Osteoblast (primary cell): ENCODE data around the gene C11orf97. TPM values are rescaled to one million over a fixed set of nuclear protein-coding genes. Genes with fewer than 3 reads are reported as not detected.
"Not testable (repeated sequence)": the region's sequence is repeated elsewhere in the genome, so short reads cannot be mapped to it uniquely, and the experiment has no call there.

Source experiments
- DNase-seq: peaks from one replicate; pipeline ENCODE4 v3.0.0; 2011; ENCODE audit warnings: low spot score, mixed read lengths; ENCODE audit not compliant: insufficient read length; ENCODE audit errors: missing footprints
- H2AFZ ChIP-seq: 2 replicates; pipeline ENCODE4 v1.6.0; 2011; ENCODE audit warnings: mild to moderate bottlenecking, low read length
- H3K27ac ChIP-seq: 2 replicates; pipeline ENCODE4 v1.5.1; 2011; ENCODE audit warnings: mild to moderate bottlenecking, low read depth, low read length, moderate library complexity
- H3K27me3 ChIP-seq: 2 replicates; pipeline ENCODE4 v1.6.0; 2012; ENCODE audit warnings: mild to moderate bottlenecking, control low read depth, inconsistent platforms, low read length, moderate library complexity; ENCODE audit not compliant: insufficient read depth
- H3K36me3 ChIP-seq: 2 replicates; pipeline ENCODE4 v1.5.1; 2011; ENCODE audit warnings: mild to moderate bottlenecking, low read length, control low read depth, moderate library complexity; ENCODE audit not compliant: insufficient read depth
- H3K4me1 ChIP-seq: 2 replicates; pipeline ENCODE4 v1.5.1; 2011; ENCODE audit warnings: mild to moderate bottlenecking, low read length, control low read depth, moderate library complexity; ENCODE audit not compliant: insufficient read depth
- H3K4me2 ChIP-seq: 2 replicates; pipeline ENCODE4 v1.6.0; 2011; ENCODE audit warnings: mild to moderate bottlenecking, low read length; ENCODE audit not compliant: insufficient read depth
- H3K4me3 ChIP-seq: fragments of 200-600 bp; sonication (generic); 3 replicates; pipeline ENCODE4 v1.5.1; 2012; ENCODE audit warnings: mild to moderate bottlenecking, low read length, inconsistent platforms; ENCODE audit not compliant: insufficient read depth
- H3K79me2 ChIP-seq: 2 replicates; pipeline ENCODE4 v1.6.0; 2012; ENCODE audit warnings: mild to moderate bottlenecking, low read length, control low read depth, inconsistent platforms; ENCODE audit not compliant: insufficient read depth
- H3K9me3 ChIP-seq: 2 replicates; pipeline ENCODE4 v1.5.1; 2011; ENCODE audit warnings: low read depth, low read length, control low read depth
- H4K20me1 ChIP-seq: 2 replicates; pipeline ENCODE4 v1.6.0; 2012; ENCODE audit warnings: mild to moderate bottlenecking, low read length, control low read depth; ENCODE audit not compliant: insufficient read depth
- CTCF ChIP-seq: IDR thresholded peaks from 2 replicates; pipeline ENCODE4 v1.5.1; 2011; ENCODE audit warnings: mild to moderate bottlenecking, low read depth, low read length, moderate library complexity; ENCODE audit errors: extremely low read depth
- total RNA-seq: library from RNA; depleted of rRNA; stranded (reverse); fragments of >200 nt; gene quantifications from 2 replicates; pipeline ENCODE4 v1.2.3, GENCODE V29; 2012

C11orf97 gene
- total RNA-seq, 1 donor, result not detected

- Histone ChIP-seq H3K4me3 (no peak overlapping the region), H3K79me2 (no peaks in the 10 kb centered on the region), H3K9me3 (no peaks in the 10 kb centered on the region), H3K27ac (no peak overlapping the region), H3K27me3 (no peaks in the 10 kb centered on the region), H2AFZ (no peak overlapping the region), H3K36me3 (no peaks in the 10 kb centered on the region), H4K20me1 (peaks cover 2% of the 10 kb centered on the region), H3K4me2 (no peak overlapping the region), H3K4me1 (peaks cover 8% of the 10 kb centered on the region)
- DNase-seq, result no peak
- no peak for TF ChIP-seq CTCF
Observed at GRCh38 chr11:94568200-94568599, 55.9 kb downstream of the C11orf97 start.

GRCh38 chr11:94568717-94569116 is 56.5 kb downstream of the C11orf97 start:
- Histone ChIP-seq H3K4me1 (peaks cover 2% of the 10 kb centered on the region), H3K27ac (no peak overlapping the region), H3K9me3 (no peaks in the 10 kb centered on the region), H3K36me3 (no peaks in the 10 kb centered on the region), H4K20me1 (peaks cover 2% of the 10 kb centered on the region), H3K79me2 (no peaks in the 10 kb centered on the region), H2AFZ (no peak overlapping the region), H3K27me3 (no peaks in the 10 kb centered on the region), H3K4me2 (no peak overlapping the region), H3K4me3 (no peak overlapping the region)
- TF ChIP-seq CTCF, result no peak
- DNase-seq, result no peak

GRCh38 chr11:94572975-94573374 is 60.7 kb downstream of the C11orf97 start:
- not testable (repeated sequence) for H2AFZ ChIP-seq, H3K27me3 ChIP-seq, H3K4me2 ChIP-seq, DNase-seq, H4K20me1 ChIP-seq, H3K27ac ChIP-seq, H3K36me3 ChIP-seq, H3K79me2 ChIP-seq, H3K9me3 ChIP-seq, H3K4me3 ChIP-seq
- H3K4me1 ChIP-seq, result peaks cover 12% of the 10 kb centered on the region

- Histone ChIP-seq H3K4me2 (peak overlapping the region; percentile 70), H3K4me1 (peaks cover 12% of the 10 kb centered on the region), H3K4me3 (peak overlapping the region; percentile 62), H3K27me3 (no peaks in the 10 kb centered on the region), H3K27ac (peak overlapping the region; percentile 29), H3K36me3 (no peaks in the 10 kb centered on the region), H4K20me1 (no peaks in the 10 kb centered on the region), H3K79me2 (no peaks in the 10 kb centered on the region), H2AFZ (peak overlapping the region; percentile 78), H3K9me3 (no peaks in the 10 kb centered on the region)
- DNase-seq, result peak; percentile 83
- TF ChIP-seq CTCF, result no peak
Observed at GRCh38 chr11:94574193-94574961, 62.1 kb downstream of the C11orf97 start.
